Islet precursor cell (in vitro differentiated cells): ENCODE measurements around the gene TRIM44.
"Not testable (repeated sequence)": the region's sequence is repeated elsewhere in the genome, so short reads cannot be mapped to it uniquely, and the experiment has no call there.

Experiments
- DNase-seq: peaks from one replicate; pipeline ENCODE4 v3.0.0-alpha.2; 2018

The TRIM44 gene

GRCh38 chr11:35761899-35762298, 99.3 kb downstream of the TRIM44 start:
- DNase-seq = no peak

GRCh38 chr11:35763301-35763700, 100.7 kb downstream of the TRIM44 start:
- no peak for DNase-seq

GRCh38 chr11:35763765-35764164, 101.2 kb downstream of the TRIM44 start:
- no peak for DNase-seq

GRCh38 chr11:35764417-35764816, 101.8 kb downstream of the TRIM44 start:
- DNase-seq = no peak

GRCh38 chr11:35765211-35765610, 102.6 kb downstream of the TRIM44 start:
- DNase-seq = no peak

- no peak for DNase-seq
Observed at GRCh38 chr11:35766651-35767050, 104.1 kb downstream of the TRIM44 start.

- DNase-seq = not testable (repeated sequence)
Observed at GRCh38 chr11:35770425-35770824, 107.8 kb downstream of the TRIM44 start.

- no peak for DNase-seq
Observed at GRCh38 chr11:35771722-35772121, 109.1 kb downstream of the TRIM44 start.

GRCh38 chr11:35777241-35777640, 114.7 kb downstream of the TRIM44 start:
- DNase-seq = not testable (repeated sequence)

GRCh38 chr11:35778943-35779342, 116.4 kb downstream of the TRIM44 start:
- not testable (repeated sequence) for DNase-seq

GRCh38 chr11:35779409-35779808, 116.8 kb downstream of the TRIM44 start:
- no peak for DNase-seq

GRCh38 chr11:35780951-35781860, 118.6 kb downstream of the TRIM44 start:
- DNase-seq = peak; percentile 75

GRCh38 chr11:35781861-35782470, 119.4 kb downstream of the TRIM44 start:
- DNase-seq = no peak

GRCh38 chr11:35783809-35784208, 121.2 kb downstream of the TRIM44 start:
- DNase-seq = no peak

- no peak for DNase-seq
Observed at GRCh38 chr11:35784699-35785098, 122.1 kb downstream of the TRIM44 start.

- no peak for DNase-seq
Observed at GRCh38 chr11:35785287-35786167, 123.0 kb downstream of the TRIM44 start.

- DNase-seq = no peak
Observed at GRCh38 chr11:35786188-35786587, 123.6 kb downstream of the TRIM44 start.

- DNase-seq = no peak
Observed at GRCh38 chr11:35787013-35787504, 124.5 kb downstream of the TRIM44 start.

- DNase-seq = no peak
Observed at GRCh38 chr11:35787626-35788025, 125.1 kb downstream of the TRIM44 start.

GRCh38 chr11:35791088-35791958, 128.7 kb downstream of the TRIM44 start:
- DNase-seq = no peak

- no peak for DNase-seq
Observed at GRCh38 chr11:35792148-35792845, 129.7 kb downstream of the TRIM44 start.
